ENCODE results near the gene DEFB125. TPM values are rescaled to one million over a fixed set of nuclear protein-coding genes. Genes with fewer than 3 reads are reported as not detected.
"Not testable (repeated sequence)": the region's sequence is repeated elsewhere in the genome, so short reads cannot be mapped to it uniquely, and the experiment has no call there.

Gene DEFB125
- polyA plus RNA-seq, 1 donor from 2014 or later = not detected

DNA sequence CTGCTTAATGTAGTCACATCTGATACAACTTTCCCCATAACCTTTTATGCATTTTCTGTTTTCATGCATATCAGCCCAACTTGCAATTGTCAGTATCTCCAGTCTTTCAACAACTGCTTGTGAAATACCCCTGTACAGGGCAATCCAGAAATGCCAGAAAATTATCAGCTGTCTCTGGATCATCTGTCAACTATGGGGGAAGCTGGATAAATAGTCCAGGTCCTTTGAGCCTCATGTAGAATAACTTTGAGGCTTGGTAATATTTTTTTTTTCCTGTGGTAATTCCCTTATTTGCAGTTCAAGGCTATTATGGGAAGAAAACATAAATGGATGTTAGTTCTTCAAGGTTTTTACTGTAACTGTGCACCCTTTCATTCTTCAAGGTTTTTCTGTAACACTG is 6.2 kb downstream of the DEFB125 start:
- H3K36me3 ChIP-seq (ENCODE audit: insufficient read depth, low read length) = no peaks in the 10 kb centered on the region
- H3K9me2 ChIP-seq (ENCODE audit: insufficient read depth, low read length) = no peaks in the 10 kb centered on the region
- H3K9me3 ChIP-seq (ENCODE audit: low read length) = no peaks in the 10 kb centered on the region
- no peak overlapping the region for H3K4me3 ChIP-seq (ENCODE audit: low read length)
- no peak overlapping the region for H2AFZ ChIP-seq (ENCODE audit: low read depth, low read length)
- H3K79me2 ChIP-seq (replicated peaks; ENCODE audit: insufficient read depth, low read length) = no peaks in the 10 kb centered on the region
- H3F3A ChIP-seq (ENCODE audit: insufficient read depth, low read length, poor library complexity, severe bottlenecking) = no peaks in the 10 kb centered on the region
- TF ChIP-seq EP300 (conservative IDR thresholded peaks at IDR 0.05; ENCODE audit: poor library complexity, severe bottlenecking) (no peak), TAF1 (IDR thresholded peaks at IDR 0.05; ENCODE audit: low read depth) (no peak), MXI1 (conservative IDR thresholded peaks at IDR 0.05; ENCODE audit: poor library complexity, severe bottlenecking) (no peak), EZH2 (IDR thresholded peaks at IDR 0.05; ENCODE audit: borderline replicate concordance, insufficient read depth, low read length, poor library complexity, severe bottlenecking) (no peak), POLR2AphosphoS5 (IDR thresholded peaks at IDR 0.05) (no peak), SMC3 (conservative IDR thresholded peaks at IDR 0.05; ENCODE audit: poor library complexity) (no peak), CTCF (IDR thresholded peaks at IDR 0.05; ENCODE audit: poor library complexity, severe bottlenecking) (no peak), RAD21 (conservative IDR thresholded peaks at IDR 0.05) (no peak), REST (IDR thresholded peaks at IDR 0.05; ENCODE audit: borderline replicate concordance) (no peak)
- no peaks in the 10 kb centered on the region for H4K20me1 ChIP-seq (ENCODE audit: insufficient read depth)
- H3K4me2 ChIP-seq (ENCODE audit: low read length) = no peak overlapping the region
- H3K27me3 ChIP-seq (ENCODE audit: insufficient read depth, low read depth, low read length) = no peaks in the 10 kb centered on the region
- H3K27ac ChIP-seq (ENCODE audit: low read length) = no peak overlapping the region
- H3K9ac ChIP-seq (ENCODE audit: low read length) = no peak overlapping the region

- Histone ChIP-seq H3K79me2 (replicated peaks; ENCODE audit: insufficient read depth, low read length) (no peaks in the 10 kb centered on the region), H3K9me3 (ENCODE audit: low read length) (no peaks in the 10 kb centered on the region), H3F3A (ENCODE audit: insufficient read depth, low read length, poor library complexity, severe bottlenecking) (no peaks in the 10 kb centered on the region), H3K4me2 (ENCODE audit: low read length) (no peak overlapping the region), H3K9ac (ENCODE audit: low read length) (no peak overlapping the region), H3K27me3 (ENCODE audit: insufficient read depth, low read depth, low read length) (no peaks in the 10 kb centered on the region), H3K27ac (ENCODE audit: low read length) (no peak overlapping the region), H4K20me1 (ENCODE audit: insufficient read depth) (no peaks in the 10 kb centered on the region), H3K4me3 (ENCODE audit: low read length) (no peak overlapping the region), H2AFZ (ENCODE audit: low read depth, low read length) (no peak overlapping the region), H3K9me2 (ENCODE audit: insufficient read depth, low read length) (no peaks in the 10 kb centered on the region), H3K36me3 (ENCODE audit: insufficient read depth, low read length) (no peaks in the 10 kb centered on the region)
- no peak for TF ChIP-seq RAD21 (conservative IDR thresholded peaks at IDR 0.05)
- no peak for TF ChIP-seq CTCF (IDR thresholded peaks at IDR 0.05; ENCODE audit: poor library complexity, severe bottlenecking)
- TF ChIP-seq SMC3 (conservative IDR thresholded peaks at IDR 0.05; ENCODE audit: poor library complexity) = no peak
- TF ChIP-seq TAF1 (IDR thresholded peaks at IDR 0.05; ENCODE audit: low read depth) = no peak
- no peak for TF ChIP-seq REST (IDR thresholded peaks at IDR 0.05; ENCODE audit: borderline replicate concordance)
- TF ChIP-seq EP300 (conservative IDR thresholded peaks at IDR 0.05; ENCODE audit: poor library complexity, severe bottlenecking) = no peak
- no peak for TF ChIP-seq POLR2AphosphoS5 (IDR thresholded peaks at IDR 0.05)
- TF ChIP-seq MXI1 (conservative IDR thresholded peaks at IDR 0.05; ENCODE audit: poor library complexity, severe bottlenecking) = no peak
- TF ChIP-seq EZH2 (IDR thresholded peaks at IDR 0.05; ENCODE audit: borderline replicate concordance, insufficient read depth, low read length, poor library complexity, severe bottlenecking) = no peak
Observed at GRCh38 chr20:95215-95614, 7.7 kb downstream of the DEFB125 start.

DNA sequence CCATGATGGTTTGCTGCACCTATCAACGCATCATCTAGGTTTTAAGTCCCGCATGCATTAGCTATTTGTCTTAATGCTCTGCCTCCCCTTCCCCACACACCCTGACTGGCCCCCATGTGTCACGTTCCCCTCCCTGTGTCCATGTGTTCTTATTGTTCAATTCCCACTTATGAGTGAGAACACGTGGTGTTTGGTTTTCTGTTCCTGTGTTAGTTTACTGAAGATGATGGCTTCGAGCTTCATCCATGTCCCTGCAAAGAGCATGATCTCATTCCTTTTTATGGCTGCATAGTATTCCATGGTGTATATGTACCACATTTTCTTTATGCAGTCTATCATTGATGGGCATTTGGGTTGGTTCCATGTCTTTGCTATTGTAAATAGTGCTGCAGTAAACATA is 10.2 kb downstream of the DEFB125 start:
- not testable (repeated sequence) for H3K4me3 ChIP-seq (ENCODE audit: low read length); H3K27ac ChIP-seq (ENCODE audit: low read length); H3F3A ChIP-seq (ENCODE audit: insufficient read depth, low read length, poor library complexity, severe bottlenecking); H4K20me1 ChIP-seq (ENCODE audit: insufficient read depth); H3K36me3 ChIP-seq (ENCODE audit: insufficient read depth, low read length); H2AFZ ChIP-seq (ENCODE audit: low read depth, low read length); H3K9me3 ChIP-seq (ENCODE audit: low read length); H3K9me2 ChIP-seq (ENCODE audit: insufficient read depth, low read length); H3K27me3 ChIP-seq (ENCODE audit: insufficient read depth, low read depth, low read length); H3K9ac ChIP-seq (ENCODE audit: low read length); H3K4me2 ChIP-seq (ENCODE audit: low read length); H3K79me2 ChIP-seq (replicated peaks; ENCODE audit: insufficient read depth, low read length)

Data from neural cell (in vitro differentiated cells).